ENCODE measurements around the gene OTUD7B. TPM values are rescaled to one million over a fixed set of nuclear protein-coding genes. Genes with fewer than 3 reads are reported as not detected.

OTUD7B gene
- total RNA-seq, 4 donors from 2014 or later: 16.0 to 41.4 (median 30.0) TPM

- TF ChIP-seq CTCF (IDR thresholded peaks at IDR 0.05; ENCODE audit: low read depth): no peak
These were observed 94.2 kb downstream of the OTUD7B start for GRCh38 chr1:149916193-149916897.

GRCh38 chr1:149915429-149916192, 94.9 kb downstream of the OTUD7B start:
- TF ChIP-seq CTCF (IDR thresholded peaks at IDR 0.05; ENCODE audit: low read depth): no peak

- no peak for TF ChIP-seq CTCF (IDR thresholded peaks at IDR 0.05; ENCODE audit: low read depth)
These were observed 96.0 kb downstream of the OTUD7B start for GRCh38 chr1:149914545-149914944.

GRCh38 chr1:149906570-149907075, 103.9 kb downstream of the OTUD7B start:
- TF ChIP-seq CTCF (IDR thresholded peaks at IDR 0.05; ENCODE audit: low read depth): no peak

GRCh38 chr1:149903836-149904491, 106.6 kb downstream of the OTUD7B start:
- no peak for TF ChIP-seq CTCF (IDR thresholded peaks at IDR 0.05; ENCODE audit: low read depth)

- TF ChIP-seq CTCF (IDR thresholded peaks at IDR 0.05; ENCODE audit: low read depth): no peak
These were observed 110.9 kb downstream of the OTUD7B start, which contains the start of gene BOLA1 for GRCh38 chr1:149899460-149900284. Gene BOLA1, plus strand, starts transcription at chr1:149899568. Its CDS starts 492 bp downstream, at chr1:149900060.
